ENCODE measurements around the gene GOLGA6L9.
"Not testable (repeated sequence)": the region's sequence is repeated elsewhere in the genome, so short reads cannot be mapped to it uniquely, and the experiment has no call there.

Gene GOLGA6L9, protein sequence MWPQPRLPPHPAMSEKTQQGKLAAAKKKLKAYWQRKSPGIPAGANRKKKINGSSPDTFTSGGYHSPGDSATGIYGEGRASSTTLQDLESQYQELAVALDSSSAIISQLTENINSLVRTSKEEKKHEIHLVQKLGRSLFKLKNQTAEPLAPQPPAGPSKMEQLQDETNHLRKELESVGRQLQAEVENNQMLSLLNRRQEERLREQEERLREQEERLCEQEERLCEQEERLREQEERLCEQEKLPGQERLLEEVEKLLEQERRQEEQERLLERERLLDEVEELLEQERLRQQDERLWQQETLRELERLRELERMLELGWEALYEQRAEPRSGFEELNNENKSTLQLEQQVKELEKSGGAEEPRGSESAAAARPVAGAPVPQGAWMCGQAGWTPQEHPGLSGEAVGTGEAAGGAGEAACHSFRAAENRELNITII

GRCh38 chr15:82429693-82430092, at the start of gene GOLGA6L9:
Gene GOLGA6L9 (plus strand): TSS chr15:82429816. CDS start chr15:82430080, 264 bp downstream.
- H3K4me3 ChIP-seq (replicated peaks; ENCODE audit: low read depth, low read length); DNase-seq (ENCODE audit: low read depth): not testable (repeated sequence)

- H3K4me3 ChIP-seq (replicated peaks; ENCODE audit: low read depth, low read length); DNase-seq (ENCODE audit: low read depth): not testable (repeated sequence)
These were observed 48.2 kb upstream of the GOLGA6L9 start for GRCh38 chr15:82381330-82381955.

DNA sequence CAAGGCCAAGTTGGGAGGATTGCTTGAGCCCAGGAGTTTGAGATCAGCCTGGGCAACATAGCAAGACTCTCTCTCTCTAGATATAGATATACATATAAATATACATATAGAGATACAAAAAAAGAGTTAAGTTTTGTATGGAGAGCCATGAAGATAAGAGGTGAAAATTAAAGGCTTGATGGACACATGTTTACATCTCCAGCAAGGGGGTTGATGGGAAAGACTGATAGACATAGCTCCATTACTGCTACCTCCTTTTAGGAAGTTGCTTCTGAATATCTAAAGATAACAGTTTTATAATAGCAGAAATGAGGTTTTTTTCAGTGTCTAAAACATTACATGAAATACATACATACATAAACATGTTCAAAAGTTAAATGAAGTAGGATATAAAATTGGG, 42.4 kb upstream of the GOLGA6L9 start:
- H3K4me3 ChIP-seq (replicated peaks; ENCODE audit: low read depth, low read length); DNase-seq (ENCODE audit: low read depth): not testable (repeated sequence)

- DNase-seq (ENCODE audit: low read depth); H3K4me3 ChIP-seq (replicated peaks; ENCODE audit: low read depth, low read length): not testable (repeated sequence)
These were observed 39.5 kb upstream of the GOLGA6L9 start for GRCh38 chr15:82390152-82390551.

- H3K4me3 ChIP-seq (replicated peaks; ENCODE audit: low read depth, low read length); DNase-seq (ENCODE audit: low read depth): not testable (repeated sequence)
These were observed 37.5 kb upstream of the GOLGA6L9 start for GRCh38 chr15:82392077-82392476.

GRCh38 chr15:82393671-82394070, 35.9 kb upstream of the GOLGA6L9 start:
- no peak overlapping the region for H3K4me3 ChIP-seq (replicated peaks; ENCODE audit: low read depth, low read length)
- TF ChIP-seq CTCF (IDR thresholded peaks at IDR 0.05; ENCODE audit: low read length, missing control alignments), result no peak
- DNase-seq (ENCODE audit: low read depth), result no peak

GRCh38 chr15:82395788-82396187, 33.8 kb upstream of the GOLGA6L9 start:
- not testable (repeated sequence) for H3K4me3 ChIP-seq (replicated peaks; ENCODE audit: low read depth, low read length); DNase-seq (ENCODE audit: low read depth)

- DNase-seq (ENCODE audit: low read depth), result no peak
- no peak overlapping the region for H3K4me3 ChIP-seq (replicated peaks; ENCODE audit: low read depth, low read length)
- TF ChIP-seq CTCF (IDR thresholded peaks at IDR 0.05; ENCODE audit: low read length, missing control alignments), result no peak
These were observed 31.8 kb upstream of the GOLGA6L9 start for GRCh38 chr15:82397817-82398216.

- TF ChIP-seq CTCF (IDR thresholded peaks at IDR 0.05; ENCODE audit: low read length, missing control alignments), result no peak
- no peak for DNase-seq (ENCODE audit: low read depth)
- H3K4me3 ChIP-seq (replicated peaks; ENCODE audit: low read depth, low read length), result no peak overlapping the region
These were observed 30.8 kb upstream of the GOLGA6L9 start for GRCh38 chr15:82398785-82399184.

- H3K4me3 ChIP-seq (replicated peaks; ENCODE audit: low read depth, low read length); DNase-seq (ENCODE audit: low read depth): not testable (repeated sequence)
These were observed 30.1 kb upstream of the GOLGA6L9 start for GRCh38 chr15:82399366-82400103.

- not testable (repeated sequence) for DNase-seq (ENCODE audit: low read depth); H3K4me3 ChIP-seq (replicated peaks; ENCODE audit: low read depth, low read length)
These were observed 27.7 kb upstream of the GOLGA6L9 start for GRCh38 chr15:82401918-82402317.

GRCh38 chr15:82402341-82402740, 27.3 kb upstream of the GOLGA6L9 start:
- H3K4me3 ChIP-seq (replicated peaks; ENCODE audit: low read depth, low read length); DNase-seq (ENCODE audit: low read depth): not testable (repeated sequence)

DNA sequence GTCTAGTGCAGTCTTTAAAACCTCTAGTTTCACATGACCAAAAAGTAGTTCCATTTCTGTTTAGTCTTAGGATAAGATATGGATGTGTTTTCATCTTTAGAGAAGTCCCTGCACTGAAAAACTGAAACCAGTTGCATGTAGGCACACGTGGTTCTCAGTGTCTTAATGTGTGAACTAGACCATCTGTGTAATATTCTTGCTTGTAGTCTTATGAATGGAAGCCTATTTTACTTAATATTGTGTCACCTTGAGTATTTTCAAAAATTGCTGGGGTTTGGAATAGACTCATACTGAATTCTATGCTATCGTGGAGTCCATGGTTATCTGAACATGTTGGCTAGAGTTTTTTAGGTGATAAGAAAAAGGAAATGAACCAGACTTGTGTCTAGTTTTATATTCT, 23.4 kb upstream of the GOLGA6L9 start:
- not testable (repeated sequence) for DNase-seq (ENCODE audit: low read depth); H3K4me3 ChIP-seq (replicated peaks; ENCODE audit: low read depth, low read length)

- not testable (repeated sequence) for H3K4me3 ChIP-seq (replicated peaks; ENCODE audit: low read depth, low read length)
- DNase-seq (ENCODE audit: low read depth), result peak; percentile 33
These were observed 19.3 kb upstream of the GOLGA6L9 start for GRCh38 chr15:82410306-82410705.

GRCh38 chr15:82411595-82411994, 18.0 kb upstream of the GOLGA6L9 start:
- H3K4me3 ChIP-seq (replicated peaks; ENCODE audit: low read depth, low read length); DNase-seq (ENCODE audit: low read depth): not testable (repeated sequence)
